NCI-H1417 (cell line): ENCODE results near the gene UBA1.
"Not testable (repeated sequence)": the region's sequence is repeated elsewhere in the genome, so short reads cannot be mapped to it uniquely, and the experiment has no call there.

ENCODE experiments used
- DNase-seq, 3 experiments: peaks; one replicate each; lab custom pipeline; 2025; lab: John Stamatoyannopoulos, UW

The UBA1 gene

DNA sequence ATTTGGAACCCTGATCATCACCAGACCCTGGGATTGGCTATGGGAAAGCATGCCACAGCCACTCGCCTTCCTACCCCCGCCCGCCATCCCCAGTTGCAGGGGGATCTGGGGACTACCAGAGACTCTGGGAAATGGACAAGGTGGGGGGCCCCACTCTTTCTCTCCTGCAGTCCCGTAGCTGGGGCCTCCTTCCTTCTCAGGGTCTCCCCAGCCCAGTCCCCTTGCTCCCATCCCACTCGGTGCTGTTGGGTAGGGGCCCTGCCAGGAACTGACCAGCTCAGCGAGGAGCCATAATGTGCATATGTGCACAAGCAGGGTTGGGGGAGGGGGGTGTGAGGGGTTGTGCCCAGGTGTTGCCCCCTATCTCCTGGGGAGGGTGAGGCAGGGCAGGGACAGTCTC, 35.8 kb downstream of the UBA1 start:
- no peak for DNase-seq

DNA sequence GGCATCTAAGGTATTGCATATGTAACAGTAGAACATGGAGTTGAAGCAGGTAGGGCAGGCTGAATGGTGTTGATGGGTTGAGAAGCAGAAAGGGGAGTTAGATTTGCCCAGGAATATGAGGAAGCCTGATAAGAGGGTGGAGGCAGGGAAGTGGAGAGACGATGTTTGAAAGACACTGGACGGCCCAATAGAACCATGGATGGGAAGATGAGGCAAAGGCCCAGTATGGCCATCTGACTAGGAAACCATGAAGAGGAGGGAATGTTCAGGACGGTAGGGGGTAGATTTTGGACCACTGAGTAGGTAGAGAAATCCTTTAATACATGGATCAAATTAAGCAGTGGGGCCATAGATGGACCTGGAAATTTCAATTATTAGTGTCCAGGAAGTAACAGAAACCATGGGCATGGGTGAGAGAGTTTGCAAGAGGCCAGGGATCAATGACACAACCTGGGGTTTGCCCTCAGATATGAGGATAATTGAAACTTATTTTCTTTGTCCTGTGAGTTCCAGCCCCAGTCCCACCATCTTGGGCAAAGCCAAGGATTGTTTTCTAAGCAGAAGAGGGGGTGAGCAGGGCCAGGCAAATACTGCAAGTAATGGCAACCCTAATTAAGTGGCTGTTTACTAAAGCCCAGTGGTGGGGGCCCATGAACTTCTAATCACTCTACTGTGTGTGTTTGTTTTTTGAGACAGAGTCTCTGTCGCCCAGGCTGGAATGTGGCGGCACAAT, 36.7 kb downstream of the UBA1 start:
- DNase-seq = no peak

DNA sequence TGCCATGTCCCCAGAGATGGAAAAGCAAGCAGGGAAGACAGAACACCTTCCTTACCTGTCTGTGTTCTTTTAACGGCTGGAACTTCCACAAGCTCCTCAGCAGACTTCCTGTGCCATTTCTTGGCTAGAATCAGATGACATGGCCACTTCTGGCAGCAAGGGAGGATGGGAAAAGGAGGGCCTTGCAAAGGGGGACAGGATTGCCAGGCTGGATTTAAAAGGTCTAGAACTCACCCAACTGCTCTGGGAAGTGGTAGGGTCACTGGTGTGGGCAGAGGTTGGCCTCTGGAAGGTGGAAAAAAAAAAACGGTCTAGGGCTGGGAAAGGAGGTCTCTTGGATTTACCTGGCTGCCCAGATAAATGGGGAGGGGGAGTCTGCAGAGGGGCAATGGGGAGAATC, 37.5 kb downstream of the UBA1 start:
- no peak for DNase-seq

DNA sequence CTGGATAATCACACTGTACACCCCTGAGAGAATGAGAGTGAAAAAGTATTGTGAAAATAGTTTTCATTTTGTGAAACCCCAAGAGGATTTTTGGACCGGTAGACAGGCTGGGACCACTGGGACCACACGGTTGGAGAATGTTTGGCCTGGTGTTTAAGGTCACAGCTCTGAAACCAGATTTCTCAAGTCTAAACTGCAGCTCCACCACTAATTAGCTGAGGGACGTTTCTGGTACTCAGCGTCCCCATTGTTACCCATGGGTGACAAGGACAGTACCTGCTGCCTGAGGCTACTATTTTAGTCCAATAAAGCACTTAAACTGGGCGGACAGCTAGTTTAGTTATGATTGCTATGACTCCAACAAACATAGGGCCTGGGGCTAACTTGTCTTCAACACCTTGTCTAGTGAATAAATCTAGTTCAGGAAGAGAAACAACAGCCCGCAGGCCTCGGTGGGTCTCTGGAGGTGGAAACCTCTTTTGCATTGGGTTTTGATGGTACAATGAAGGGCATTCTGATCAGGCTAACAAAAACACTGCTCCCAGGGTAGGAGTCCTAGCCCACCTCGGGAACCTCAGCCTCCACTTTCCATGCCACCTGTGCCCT, 38.7 kb downstream of the UBA1 start:
- peak in 1 of 3 experiments; percentile 79 for DNase-seq

DNA sequence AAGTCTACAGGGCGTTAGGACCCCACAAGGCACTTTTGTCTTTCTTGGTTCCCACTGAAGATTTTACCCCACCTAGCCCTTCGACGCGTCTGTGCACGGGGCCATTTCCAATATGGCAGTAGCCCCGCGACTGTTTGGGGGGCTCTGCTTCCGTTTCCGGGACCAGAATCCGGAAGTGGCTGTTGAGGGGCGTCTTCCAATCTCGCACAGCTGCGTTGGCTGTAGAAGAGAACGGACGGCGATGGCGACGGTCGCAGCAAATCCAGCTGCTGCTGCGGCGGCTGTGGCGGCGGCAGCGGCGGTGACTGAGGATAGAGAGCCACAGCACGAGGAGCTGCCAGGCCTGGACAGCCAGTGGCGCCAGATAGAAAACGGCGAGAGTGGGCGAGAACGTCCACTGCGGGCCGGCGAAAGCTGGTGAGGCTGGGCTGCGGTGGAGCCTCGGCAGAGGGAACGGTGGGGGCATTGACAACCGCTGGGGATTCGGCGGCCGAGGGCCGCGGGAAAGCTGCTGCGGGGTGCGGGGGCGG, 39.2 kb downstream of the UBA1 start, which contains the start of gene USP11:
Gene USP11 (plus strand): TSS at position 207 of the 530 bp plus-strand sequence. CDS start 35 bp downstream, at position 242.
- peak; percentile 39 to 91 (median 85) for DNase-seq

DNA sequence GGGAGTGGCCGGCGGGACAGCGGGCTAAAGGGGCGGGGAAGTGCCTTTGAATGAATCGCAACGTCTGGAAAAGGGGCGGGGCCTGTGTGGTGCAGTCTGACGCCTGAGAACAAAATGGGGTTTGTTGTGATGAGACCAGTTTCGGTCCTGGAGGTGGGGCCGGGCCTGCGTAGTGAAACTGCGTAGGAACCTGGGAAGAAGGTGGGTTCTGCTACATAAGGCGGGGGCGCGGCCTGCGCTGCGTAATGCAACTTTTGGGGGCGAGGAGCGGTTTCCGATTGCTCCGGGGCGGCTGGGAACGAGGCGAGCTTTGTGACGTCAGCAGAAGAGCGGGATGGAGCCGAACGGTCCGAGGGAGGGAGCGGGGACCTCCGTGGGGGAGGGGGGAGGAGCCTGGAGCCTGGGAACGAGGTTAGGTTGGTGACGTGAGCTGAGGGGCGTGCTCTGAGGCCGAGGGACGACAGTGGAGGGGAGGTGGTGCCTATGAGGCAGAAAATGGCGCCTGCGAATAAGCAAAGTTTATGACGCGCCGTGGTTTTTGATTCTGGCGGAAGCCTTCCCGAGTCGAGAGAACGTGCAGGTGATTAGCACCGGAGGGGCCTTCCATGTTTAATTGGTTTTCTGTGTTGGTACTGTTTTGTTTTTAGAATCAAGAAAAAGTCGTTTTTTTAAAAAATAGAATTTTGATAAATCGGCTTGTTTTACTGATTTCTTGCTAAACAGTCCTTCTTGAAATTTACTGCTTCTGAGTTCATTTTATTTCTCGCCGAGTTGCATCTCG, 39.9 kb downstream of the UBA1 start:
- peak; percentile 83 to 100 (median 100) for DNase-seq

DNA sequence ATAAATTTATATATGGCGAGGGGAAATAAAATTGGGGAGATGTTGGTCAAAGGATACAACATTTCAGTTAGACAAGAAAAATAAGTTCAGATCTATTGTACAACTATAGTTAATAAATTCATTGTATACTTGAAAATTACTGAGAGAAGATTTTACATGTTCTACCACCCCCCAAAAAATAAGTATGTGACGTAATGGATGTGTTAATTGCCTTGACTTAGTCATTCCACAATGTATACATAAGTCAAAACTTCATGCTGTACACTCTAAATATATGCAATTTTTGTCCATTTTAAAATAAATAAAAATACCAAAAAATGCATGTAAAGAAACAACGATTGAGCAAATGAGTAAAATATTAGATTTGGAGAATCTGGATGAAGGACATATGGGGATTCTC, 41.0 kb downstream of the UBA1 start:
- DNase-seq = peak in 1 of 3 experiments; percentile 34

DNA sequence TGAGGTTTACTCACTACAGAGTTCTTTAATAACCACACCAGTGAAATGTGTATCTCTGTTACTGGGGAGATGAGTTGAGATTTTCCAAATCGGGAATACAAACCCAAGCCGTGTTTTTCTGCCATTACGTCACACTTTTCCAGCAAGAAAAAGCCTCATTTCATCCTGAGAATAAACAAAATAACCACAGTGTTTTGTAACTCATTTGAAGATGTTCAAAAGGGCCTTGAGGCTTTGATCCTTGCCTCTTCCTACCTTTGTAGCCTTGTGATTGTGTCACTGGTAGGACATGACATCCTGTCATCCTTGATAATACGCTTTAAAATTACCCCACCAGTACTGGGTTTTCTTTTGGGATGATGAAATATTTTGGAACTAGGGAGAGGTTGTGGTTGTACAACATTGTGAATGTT, 42.1 kb downstream of the UBA1 start:
- no peak for DNase-seq

DNA sequence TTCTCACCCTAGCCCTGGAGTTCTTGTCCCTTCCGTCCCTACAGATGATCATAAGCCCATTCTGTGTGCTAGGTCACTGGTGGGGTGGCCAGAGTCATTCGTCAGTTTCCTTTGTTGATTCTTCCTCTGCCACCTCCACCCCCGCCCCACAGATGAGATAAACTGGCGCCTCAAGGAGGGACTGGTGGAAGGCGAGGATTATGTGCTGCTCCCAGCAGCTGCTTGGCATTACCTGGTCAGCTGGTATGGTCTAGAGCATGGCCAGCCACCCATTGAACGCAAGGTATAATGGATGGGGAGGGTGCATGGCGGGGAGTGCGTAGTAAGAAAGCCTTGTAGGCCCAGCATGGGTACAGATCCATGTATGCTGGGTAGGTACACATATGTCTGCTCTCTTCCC, 45.6 kb downstream of the UBA1 start:
- DNase-seq = no peak

DNA sequence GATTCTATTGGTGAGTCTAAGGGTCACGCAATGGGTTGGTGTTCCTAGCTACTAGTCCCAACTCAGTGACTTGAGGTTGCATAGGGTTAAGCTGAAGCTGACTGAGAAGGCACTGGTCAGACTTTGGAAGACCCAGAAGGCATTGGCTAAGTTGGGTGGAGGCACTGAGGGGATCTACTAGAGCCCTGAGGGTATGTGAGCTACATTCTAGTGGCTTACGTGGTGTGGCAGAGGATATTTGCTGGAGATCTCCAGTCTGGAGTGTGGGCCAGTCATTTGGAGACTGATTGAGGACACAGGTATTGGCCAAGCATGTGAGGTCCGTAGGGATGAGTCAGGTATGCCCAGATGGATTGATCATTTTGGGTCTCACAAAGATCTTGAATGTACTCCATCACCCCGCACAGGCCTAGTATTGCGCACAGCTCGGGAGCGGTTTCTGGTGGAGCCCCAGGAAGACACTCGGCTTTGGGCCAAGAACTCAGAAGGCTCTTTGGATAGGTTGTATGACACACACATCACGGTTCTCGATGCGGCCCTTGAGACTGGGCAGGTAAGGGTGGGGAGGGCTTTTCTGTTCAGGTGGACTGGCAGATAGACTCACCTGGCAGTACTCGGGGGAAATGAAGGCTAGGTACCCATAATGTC, 46.4 kb downstream of the UBA1 start:
- no peak for DNase-seq

DNA sequence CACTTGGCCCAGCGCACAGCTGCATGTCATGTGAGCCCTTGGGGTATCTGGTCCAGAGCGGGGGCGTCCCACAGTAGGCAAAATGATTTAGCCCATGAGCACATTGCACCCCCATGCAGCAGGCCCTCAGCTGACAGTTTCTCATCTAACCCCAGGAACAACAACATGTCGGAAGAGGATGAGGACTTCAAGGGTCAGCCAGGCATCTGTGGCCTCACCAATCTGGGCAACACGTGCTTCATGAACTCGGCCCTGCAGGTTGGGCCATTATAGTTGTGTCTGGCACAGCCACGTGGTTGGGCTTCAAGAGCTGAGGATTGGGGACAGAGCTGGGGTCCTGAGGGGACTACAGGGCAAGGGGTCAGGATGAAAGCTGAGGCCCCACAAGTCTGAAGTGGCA, 47.0 kb downstream of the UBA1 start:
- no peak for DNase-seq

DNA sequence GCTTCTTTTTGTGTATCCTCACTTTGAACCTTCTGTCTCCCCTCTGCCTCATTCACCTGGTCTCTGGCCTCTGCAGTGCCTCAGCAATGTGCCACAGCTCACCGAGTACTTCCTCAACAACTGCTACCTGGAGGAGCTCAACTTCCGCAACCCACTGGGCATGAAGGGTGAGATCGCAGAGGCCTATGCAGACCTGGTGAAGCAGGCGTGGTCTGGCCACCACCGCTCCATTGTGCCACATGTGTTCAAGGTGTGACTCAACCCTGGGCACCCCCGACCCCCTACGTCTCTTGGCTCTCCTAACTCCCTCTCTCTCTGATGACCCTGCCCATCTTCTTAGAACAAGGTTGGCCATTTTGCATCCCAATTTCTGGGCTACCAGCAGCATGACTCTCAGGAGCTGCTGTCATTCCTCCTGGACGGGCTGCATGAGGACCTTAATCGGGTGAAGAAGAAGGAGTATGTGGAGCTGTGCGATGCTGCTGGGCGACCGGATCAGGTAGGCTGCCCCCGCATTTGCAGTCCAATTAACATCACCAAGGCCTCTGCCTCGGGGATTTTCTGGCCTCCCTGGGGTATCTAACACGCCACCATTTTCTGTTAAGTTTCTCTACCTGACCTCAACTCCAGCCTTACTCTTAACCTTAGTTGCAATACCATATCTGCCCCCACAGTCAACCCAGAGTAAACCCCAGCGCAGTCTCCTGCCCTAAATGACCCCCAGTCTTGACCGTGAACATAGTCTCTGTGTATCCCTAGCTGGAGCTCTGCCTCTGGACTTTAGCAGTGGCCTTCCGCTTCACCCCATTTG, 47.8 kb downstream of the UBA1 start:
- no peak for DNase-seq

DNA sequence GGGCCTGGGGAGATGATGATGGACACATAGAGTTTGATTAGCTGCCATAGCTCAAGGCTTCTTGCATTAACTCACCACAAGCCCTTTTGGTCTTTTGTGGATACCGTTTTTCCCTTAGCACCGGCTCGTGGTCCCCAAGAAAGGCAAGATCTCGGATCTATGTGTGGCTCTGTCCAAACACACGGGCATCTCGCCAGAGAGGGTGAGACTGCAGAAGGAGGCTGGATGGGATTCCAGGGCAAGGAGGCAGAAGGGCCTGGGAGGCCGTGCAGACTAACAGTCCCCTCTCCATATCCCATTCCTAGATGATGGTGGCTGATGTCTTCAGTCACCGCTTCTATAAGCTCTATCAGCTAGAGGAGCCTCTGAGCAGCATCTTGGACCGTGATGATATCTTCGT, 48.7 kb downstream of the UBA1 start:
- DNase-seq = no peak

DNA sequence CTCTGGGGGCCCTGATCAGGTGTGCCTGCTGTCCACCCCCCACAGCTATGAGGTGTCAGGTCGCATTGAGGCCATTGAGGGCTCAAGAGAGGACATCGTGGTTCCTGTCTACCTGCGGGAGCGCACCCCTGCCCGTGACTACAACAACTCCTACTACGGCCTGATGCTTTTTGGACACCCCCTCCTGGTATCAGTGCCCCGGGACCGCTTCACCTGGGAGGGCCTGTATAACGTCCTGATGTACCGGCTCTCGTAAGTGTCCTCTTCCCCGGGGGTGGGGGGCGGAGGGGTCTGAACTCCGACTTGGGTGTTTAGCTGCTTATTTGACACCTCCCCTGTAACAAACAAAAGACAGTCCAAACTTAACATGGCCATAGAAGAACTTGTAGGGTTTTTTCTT, 49.7 kb downstream of the UBA1 start:
- DNase-seq = no peak

DNA sequence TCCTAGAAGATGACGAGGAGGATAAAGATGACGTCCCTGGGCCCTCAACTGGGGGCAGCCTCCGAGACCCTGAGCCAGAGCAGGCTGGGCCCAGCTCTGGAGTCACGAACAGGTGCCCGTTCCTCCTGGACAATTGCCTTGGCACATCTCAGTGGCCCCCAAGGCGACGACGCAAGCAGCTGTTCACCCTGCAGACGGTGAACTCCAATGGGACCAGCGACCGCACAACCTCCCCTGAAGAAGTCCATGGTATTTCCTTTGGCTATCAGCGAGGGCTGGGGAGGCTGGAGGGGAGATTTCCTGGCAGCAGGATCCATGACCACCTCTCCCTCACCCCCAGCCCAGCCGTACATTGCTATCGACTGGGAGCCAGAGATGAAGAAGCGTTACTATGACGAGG, 51.0 kb downstream of the UBA1 start:
- DNase-seq = no peak

DNA sequence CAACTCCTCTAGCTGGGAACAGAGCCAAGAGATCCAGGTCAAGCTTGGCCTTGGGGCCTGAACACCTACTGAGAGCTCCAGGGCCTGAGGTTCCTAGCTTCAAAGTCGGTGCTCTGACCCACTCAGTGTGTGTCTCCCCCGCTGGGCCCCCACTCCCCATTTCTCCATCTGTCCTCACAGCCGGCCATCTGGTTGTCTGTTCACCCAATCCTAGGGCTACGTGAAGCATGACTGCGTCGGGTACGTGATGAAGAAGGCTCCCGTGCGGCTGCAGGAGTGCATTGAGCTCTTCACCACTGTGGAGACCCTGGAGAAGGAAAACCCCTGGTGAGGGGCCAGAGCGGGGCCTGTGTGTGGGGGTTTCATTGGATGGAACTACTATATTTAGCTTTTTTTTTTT, 51.5 kb downstream of the UBA1 start:
- no peak for DNase-seq

DNA sequence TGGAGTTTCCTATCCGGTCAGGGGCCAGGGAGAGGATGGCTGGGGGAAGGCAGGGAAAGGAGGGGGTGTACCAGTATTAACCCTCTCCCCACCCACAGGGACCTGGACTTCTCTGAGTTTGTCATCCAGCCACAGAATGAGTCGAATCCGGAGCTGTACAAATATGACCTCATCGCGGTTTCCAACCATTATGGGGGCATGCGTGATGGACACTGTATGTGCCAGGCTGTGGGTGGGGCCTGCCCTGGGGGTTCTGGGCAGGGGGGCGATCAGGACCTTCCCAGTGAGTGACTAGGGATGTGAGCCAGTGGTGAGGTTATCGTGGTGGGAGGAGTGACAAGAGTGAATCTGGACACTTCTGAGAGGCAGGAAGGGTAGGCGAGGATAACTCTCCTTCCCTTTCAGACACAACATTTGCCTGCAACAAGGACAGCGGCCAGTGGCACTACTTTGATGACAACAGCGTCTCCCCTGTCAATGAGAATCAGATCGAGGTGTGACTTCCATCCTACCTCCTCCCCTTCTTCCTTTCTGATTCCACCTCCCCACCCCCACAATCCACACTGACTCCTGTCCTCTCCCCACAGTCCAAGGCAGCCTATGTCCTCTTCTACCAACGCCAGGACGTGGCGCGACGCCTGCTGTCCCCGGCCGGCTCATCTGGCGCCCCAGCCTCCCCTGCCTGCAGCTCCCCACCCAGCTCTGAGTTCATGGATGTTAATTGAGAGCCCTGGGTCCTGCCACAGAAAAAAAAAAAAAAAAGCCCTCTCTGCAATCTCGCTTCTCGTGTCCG, 53.8 kb downstream of the UBA1 start:
- no peak for DNase-seq

DNA sequence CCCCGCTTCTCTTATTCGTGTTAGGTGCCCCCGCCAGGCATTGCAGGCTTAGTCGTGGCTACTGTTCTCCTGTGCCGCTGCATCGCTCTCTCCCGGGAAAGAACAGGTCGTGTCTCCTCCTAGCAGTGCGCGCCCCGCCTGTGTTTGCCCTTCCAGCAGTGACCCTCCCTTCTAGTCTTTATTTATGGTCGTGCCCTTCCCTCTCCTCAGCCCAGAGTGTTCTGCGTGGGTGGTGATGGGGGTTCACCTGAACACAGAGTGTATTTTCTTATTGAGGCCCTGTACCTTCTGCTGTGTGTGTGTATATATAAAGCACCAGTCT, 54.3 kb downstream of the UBA1 start:
- DNase-seq = no peak

DNA sequence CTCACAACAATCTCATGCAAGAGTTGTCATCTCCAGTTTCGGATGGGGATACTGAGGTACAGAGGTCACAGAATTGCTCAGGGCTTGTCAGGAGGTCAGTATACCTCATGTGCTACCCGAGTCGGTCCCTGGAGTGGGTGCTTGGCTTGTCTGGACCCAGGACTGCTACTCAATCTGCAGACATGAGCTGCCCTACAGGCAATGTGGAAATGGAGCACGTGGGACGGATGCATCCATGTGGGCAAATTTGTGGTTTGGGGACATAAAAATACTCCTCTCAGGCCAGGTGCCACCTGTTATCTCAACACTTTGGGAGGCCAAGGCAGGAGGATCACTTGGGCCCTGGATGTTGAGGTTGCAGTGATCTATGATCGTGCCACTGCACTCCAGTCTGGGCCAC, 54.9 kb downstream of the UBA1 start:
- DNase-seq = no peak

DNA sequence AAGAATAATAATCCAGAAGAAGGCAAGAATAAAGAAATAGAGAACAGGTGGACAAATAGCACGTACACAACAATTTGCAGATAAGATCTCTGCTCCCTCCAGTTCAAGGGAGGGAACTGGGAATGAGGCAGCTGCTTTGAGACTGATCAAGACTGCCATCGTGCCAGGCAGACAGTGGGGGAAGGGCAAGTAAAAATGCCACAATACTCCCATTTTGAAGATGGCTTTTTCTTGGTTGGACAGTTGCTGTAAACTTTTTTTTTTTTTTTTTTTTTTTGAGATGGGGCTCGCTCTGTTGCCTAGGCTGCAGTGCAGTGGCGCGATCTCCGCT, 56.4 kb downstream of the UBA1 start:
- DNase-seq = peak in 1 of 3 experiments; percentile 24

DNA sequence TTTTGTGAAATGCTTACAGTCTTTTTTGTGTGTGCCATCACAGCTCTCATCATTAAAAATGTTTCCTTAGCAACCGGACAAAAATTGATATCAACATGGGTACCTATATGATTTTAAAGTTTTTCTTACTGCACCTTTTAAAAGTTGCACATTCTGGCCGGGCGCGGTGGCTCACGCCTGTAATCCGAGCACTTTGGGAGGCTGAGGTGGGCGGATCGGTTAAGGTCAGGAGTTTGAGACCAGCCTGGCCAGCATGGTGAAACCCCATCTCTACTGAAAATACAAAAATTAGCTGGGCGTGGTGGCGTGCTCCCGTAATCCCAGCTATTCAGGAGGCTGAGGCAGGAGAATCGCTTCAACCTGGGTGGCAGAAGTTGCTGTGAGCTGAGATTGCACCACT, 64.0 kb downstream of the UBA1 start:
- DNase-seq = not testable (repeated sequence)
